Erythroblast (primary cell): ENCODE results near the gene MYH10.

Experiments
- GATA1 ChIP-seq: IDR thresholded peaks from 2 replicates; pipeline ENCODE4 v1.6.1; 2011; ENCODE audit warnings: low read depth, mild to moderate bottlenecking, control low read depth, low read length, moderate library complexity
- POLR2A ChIP-seq: IDR thresholded peaks from 2 replicates; pipeline ENCODE4 v1.6.1; 2011; ENCODE audit warnings: mild to moderate bottlenecking, low read length

- no peak for TF ChIP-seq POLR2A
- TF ChIP-seq GATA1: no peak
Observed at GRCh38 chr17:8468980-8469379, 161.5 kb downstream of the MYH10 start.
